HL-60 (cell line): Measurements from ENCODE around the gene MARCHF2.

Experiments used
- DNase-seq, 2 experiments: peaks; one replicate each; pipeline ENCODE4 v3.0.0-alpha.2; 2010 to 2020; ENCODE audit warnings: low read depth in 1 of 2, low spot score in 1 of 2
- H3K27ac ChIP-seq: fragments of 250-450 bp; sonication (Bioruptor Pico); replicated peaks from 2 replicates; pipeline ENCODE4 v1.5.1; 2020; ENCODE audit warnings: mild to moderate bottlenecking, moderate library complexity
- H3K27me3 ChIP-seq: fragments of 250-450 bp; sonication (Bioruptor Pico); 2 replicates; pipeline ENCODE4 v1.5.1; 2021; ENCODE audit warnings: mild to moderate bottlenecking, moderate library complexity; ENCODE audit not compliant: insufficient read depth, poor library complexity, severe bottlenecking
- H3K4me3 ChIP-seq: replicated peaks from 2 replicates; pipeline ENCODE4 v1.5.1; 2011; ENCODE audit warnings: mild to moderate bottlenecking, control low read depth, low read length; ENCODE audit not compliant: insufficient read depth
- CTCF ChIP-seq: IDR thresholded peaks from one replicate; pipeline ENCODE4 v1.5.1; 2011; ENCODE audit warnings: low read length, control low read depth, inconsistent platforms; ENCODE audit not compliant: insufficient read depth
- GABPA ChIP-seq: IDR thresholded peaks from 2 replicates; pipeline ENCODE4 v1.6.1; 2012; ENCODE audit warnings: low read depth
- POLR2AphosphoS5 ChIP-seq: IDR thresholded peaks from 2 replicates; pipeline ENCODE4 v1.6.1; 2012; ENCODE audit warnings: low read depth
- REST ChIP-seq: IDR thresholded peaks from 2 replicates; pipeline ENCODE4 v1.6.1; 2012; ENCODE audit warnings: low read depth; ENCODE audit not compliant: insufficient replicate concordance
- SPI1 ChIP-seq: IDR thresholded peaks from 2 replicates; pipeline ENCODE4 v1.6.1; 2012; ENCODE audit warnings: low read depth, mild to moderate bottlenecking, borderline replicate concordance

MARCHF2 gene

GRCh38 chr19:8391198-8392016 is 21.7 kb upstream of the MARCHF2 start:
- Histone ChIP-seq H3K4me3 (no peak overlapping the region), H3K27ac (peak overlapping the region; percentile 1), H3K27me3 (no peaks in the 10 kb centered on the region)
- peak; percentile 85 for TF ChIP-seq SPI1
- TF ChIP-seq POLR2AphosphoS5: no peak
- DNase-seq: peak in 1 of 2 experiments; percentile 66

- Histone ChIP-seq H3K27ac (no peak overlapping the region), H3K4me3 (no peak overlapping the region), H3K27me3 (no peaks in the 10 kb centered on the region)
- TF ChIP-seq SPI1 (no peak), REST (no peak), GABPA (no peak), POLR2AphosphoS5 (no peak), CTCF (no peak)
- no peak for DNase-seq
These were observed 21.0 kb upstream of the MARCHF2 start for GRCh38 chr19:8392017-8392591.

GRCh38 chr19:8393192-8393870 is 19.8 kb upstream of the MARCHF2 start:
- no peak for DNase-seq
- TF ChIP-seq REST (no peak), SPI1 (no peak), GABPA (no peak), POLR2AphosphoS5 (no peak), CTCF (no peak)
- no peak overlapping the region for H3K4me3 ChIP-seq
- H3K27me3 ChIP-seq: no peaks in the 10 kb centered on the region
- no peak overlapping the region for H3K27ac ChIP-seq

- DNase-seq: no peak
- no peak overlapping the region for H3K27ac ChIP-seq
- no peaks in the 10 kb centered on the region for H3K27me3 ChIP-seq
- no peak overlapping the region for H3K4me3 ChIP-seq
- TF ChIP-seq POLR2AphosphoS5 (no peak), CTCF (no peak), GABPA (no peak), REST (no peak), SPI1 (no peak)
These were observed 19.2 kb upstream of the MARCHF2 start for GRCh38 chr19:8393871-8394250.
